ENCODE measurements around the gene DNMT3B. TPM values are rescaled to one million over a fixed set of nuclear protein-coding genes. Genes with fewer than 3 reads are reported as not detected.

Gene DNMT3B
- total and polyA plus RNA-seq, 4 experiments from 2014 or later = 0.16 to 0.47 (median 0.38) TPM; not detected in 1

- Mint-ChIP-seq H3K27ac (peak overlapping the region in 2 of 7 donors; percentile 29 to 58), H3K36me3 (no peaks in the 10 kb centered on the region), H3K4me1 (no peaks in the 10 kb centered on the region), H3K9me3 (no peaks in the 10 kb centered on the region), H3K4me3 (no peak overlapping the region), H3K27me3 (no peaks in the 10 kb centered on the region)
- no peaks in the 10 kb centered on the region for H3K9me3 ChIP-seq (ENCODE audit: control insufficient read depth in 1 of 2, low read length in 2 of 2)
- intact Hi-C loops (cut with micrococcal nuclease) = no loop called here
- no peaks in the 10 kb centered on the region for H3K36me3 ChIP-seq (ENCODE audit: insufficient read depth, low read length)
- H3K27ac ChIP-seq (ENCODE audit: low read depth, low read length) = no peak overlapping the region
- no peaks in the 10 kb centered on the region for H3K27me3 ChIP-seq (ENCODE audit: insufficient read depth, low read length)
- H3K4me3 ChIP-seq (ENCODE audit: low read length in 2 of 2) = no peak overlapping the region
- ChIA-PET POLR2A (ENCODE audit: partially characterized antibody) (no interaction called here), CTCF (ENCODE audit: partially characterized antibody) (no interaction called here)
- DNase-seq = no peak
- H3K4me1 ChIP-seq (ENCODE audit: insufficient read depth, low read length) = no peaks in the 10 kb centered on the region
These were observed 48.8 kb downstream of the DNMT3B start for GRCh38 chr20:32810941-32811340.

- CTCF ChIA-PET (ENCODE audit: partially characterized antibody) = no interaction called here
These were observed 49.7 kb downstream of the DNMT3B start for GRCh38 chr20:32811886-32812285.

GRCh38 chr20:32819992-32820697, 58.0 kb downstream of the DNMT3B start:
- Histone ChIP-seq H3K4me3 (ENCODE audit: low read length in 2 of 2) (peak overlapping the region; percentile 83 to 94), H3K36me3 (ENCODE audit: insufficient read depth, low read length) (no peaks in the 10 kb centered on the region), H3K9me3 (ENCODE audit: control insufficient read depth in 1 of 2, low read length in 2 of 2) (no peaks in the 10 kb centered on the region), H3K27ac (ENCODE audit: low read depth, low read length) (peak overlapping the region; percentile 90), H3K27me3 (ENCODE audit: insufficient read depth, low read length) (no peaks in the 10 kb centered on the region), H3K4me1 (ENCODE audit: insufficient read depth, low read length) (peaks cover 49% of the 10 kb centered on the region)
- ChIA-PET POLR2A (ENCODE audit: partially characterized antibody) (interaction anchor here (0.5 to 3.0 kb wide), 19 partner anchors 8 to 1770 kb away, joined by 3 to 38 read pairs (median 4); partner anchors contain the start of genes CBFA2T2, CHMP4B and COMMD7), CTCF (ENCODE audit: partially characterized antibody) (interaction anchor here (0.7 to 1.7 kb wide), 5 partner anchors 10 to 831 kb away, joined by 3 to 6 read pairs (median 3); no protein-coding TSS in a partner anchor)
- peak overlapping the region; percentile 96 to 99 (median 98) for H3K4me3 Mint-ChIP-seq
- intact Hi-C loops (cut with micrococcal nuclease) = loop anchor here (1.0 to 10.0 kb wide), 4 partner anchors 12 to 461 kb away; partner anchors contain the start of gene ASXL1
- H3K27me3 Mint-ChIP-seq = no peaks in the 10 kb centered on the region
- H3K36me3 Mint-ChIP-seq = peaks cover 0 to 15% of the 10 kb centered on the region in 2 donors
- DNase-seq = peak; percentile 85 to 93 (median 91)
- H3K27ac Mint-ChIP-seq = peak overlapping the region; percentile 98 to 100 (median 99)
- no peaks in the 10 kb centered on the region for H3K9me3 Mint-ChIP-seq
- H3K4me1 Mint-ChIP-seq = peaks cover 33 to 48% (median 39%) of the 10 kb centered on the region in 4 donors

More at GRCh38 chr20:32811886-32812285, 49.7 kb downstream of the DNMT3B start:
- no peaks in the 10 kb centered on the region for H3K4me1 Mint-ChIP-seq
- Histone ChIP-seq H3K36me3 (ENCODE audit: insufficient read depth, low read length) (no peaks in the 10 kb centered on the region), H3K4me1 (ENCODE audit: insufficient read depth, low read length) (no peaks in the 10 kb centered on the region), H3K9me3 (ENCODE audit: control insufficient read depth in 1 of 2, low read length in 2 of 2) (no peaks in the 10 kb centered on the region), H3K27me3 (ENCODE audit: insufficient read depth, low read length) (no peaks in the 10 kb centered on the region), H3K27ac (ENCODE audit: low read depth, low read length) (no peak overlapping the region), H3K4me3 (ENCODE audit: low read length in 2 of 2) (no peak overlapping the region)
- H3K9me3 Mint-ChIP-seq = no peaks in the 10 kb centered on the region
- no peak overlapping the region for H3K27ac Mint-ChIP-seq
- no peak for DNase-seq
- POLR2A ChIA-PET (ENCODE audit: partially characterized antibody) = no interaction called here
- no peaks in the 10 kb centered on the region for H3K36me3 Mint-ChIP-seq
- H3K27me3 Mint-ChIP-seq = no peaks in the 10 kb centered on the region
- intact Hi-C loops (cut with micrococcal nuclease) = no loop called here
- H3K4me3 Mint-ChIP-seq = no peak overlapping the region

- Histone ChIP-seq H3K9me3 (ENCODE audit: control insufficient read depth in 1 of 2, low read length in 2 of 2) (no peaks in the 10 kb centered on the region), H3K4me1 (ENCODE audit: insufficient read depth, low read length) (peaks cover 49% of the 10 kb centered on the region), H3K36me3 (ENCODE audit: insufficient read depth, low read length) (no peaks in the 10 kb centered on the region), H3K27me3 (ENCODE audit: insufficient read depth, low read length) (no peaks in the 10 kb centered on the region), H3K27ac (ENCODE audit: low read depth, low read length) (peak overlapping the region; percentile 90), H3K4me3 (ENCODE audit: low read length in 2 of 2) (peak overlapping the region; percentile 83 to 94)
- H3K36me3 Mint-ChIP-seq = peaks cover 0 to 19% of the 10 kb centered on the region in 2 donors
- peak overlapping the region; percentile 98 to 100 (median 99) for H3K27ac Mint-ChIP-seq
- no peaks in the 10 kb centered on the region for H3K27me3 Mint-ChIP-seq
- intact Hi-C loops (cut with micrococcal nuclease) = loop anchor here (1.0 to 10.0 kb wide), 3 partner anchors 11 to 154 kb away; no protein-coding TSS in a partner anchor
- CTCF ChIA-PET (ENCODE audit: partially characterized antibody) = interaction anchor here (0.7 to 2.1 kb wide), 3 partner anchors 9 to 831 kb away, joined by 3 to 8 read pairs (median 6); no protein-coding TSS in a partner anchor
- POLR2A ChIA-PET (ENCODE audit: partially characterized antibody) = interaction anchor here (0.7 to 3.0 kb wide), 13 partner anchors 8 to 1051 kb away, joined by 3 to 38 read pairs (median 4); partner anchors contain the start of gene COMMD7
- H3K9me3 Mint-ChIP-seq = no peaks in the 10 kb centered on the region
- H3K4me3 Mint-ChIP-seq = peak overlapping the region; percentile 96 to 99 (median 98)
- peak in 2 of 5 donors; percentile 9 to 36 for DNase-seq
- H3K4me1 Mint-ChIP-seq = peaks cover 37 to 54% (median 42%) of the 10 kb centered on the region in 4 donors
These were observed 58.7 kb downstream of the DNMT3B start for GRCh38 chr20:32820698-32821377.

GRCh38 chr20:32822225-32822624, 60.0 kb downstream of the DNMT3B start:
- H3K27ac Mint-ChIP-seq = peak overlapping the region in 6 of 7 donors; percentile 44 to 100 (median 99)
- H3K36me3 Mint-ChIP-seq = peaks cover 4 to 24% of the 10 kb centered on the region in 2 donors
- no peaks in the 10 kb centered on the region for H3K27me3 Mint-ChIP-seq
- H3K9me3 ChIP-seq (ENCODE audit: control insufficient read depth in 1 of 2, low read length in 2 of 2) = no peaks in the 10 kb centered on the region
- no peaks in the 10 kb centered on the region for H3K9me3 Mint-ChIP-seq
- H3K4me1 ChIP-seq (ENCODE audit: insufficient read depth, low read length) = peaks cover 49% of the 10 kb centered on the region
- POLR2A ChIA-PET (ENCODE audit: partially characterized antibody) = interaction anchor here (1.0 to 3.0 kb wide), 2 partner anchors 9 to 30 kb away, joined by 6 to 38 read pairs; no protein-coding TSS in a partner anchor
- H3K4me3 ChIP-seq (ENCODE audit: low read length in 2 of 2) = no peak overlapping the region
- no peaks in the 10 kb centered on the region for H3K27me3 ChIP-seq (ENCODE audit: insufficient read depth, low read length)
- H3K4me3 Mint-ChIP-seq = peak overlapping the region; percentile 2 to 99 (median 98)
- peaks cover 8% of the 10 kb centered on the region for H3K36me3 ChIP-seq (ENCODE audit: insufficient read depth, low read length)
- CTCF ChIA-PET (ENCODE audit: partially characterized antibody) = interaction anchor here (0.8 to 2.1 kb wide), 5 partner anchors 10 to 34 kb away, joined by 3 to 8 read pairs (median 4); no protein-coding TSS in a partner anchor
- peaks cover 39 to 61% (median 47%) of the 10 kb centered on the region in 4 donors for H3K4me1 Mint-ChIP-seq
- no peak overlapping the region for H3K27ac ChIP-seq (ENCODE audit: low read depth, low read length)
- intact Hi-C loops (cut with micrococcal nuclease) = loop anchor here (10.0 kb wide), 1 partner anchor 153 kb away; no protein-coding TSS in a partner anchor
- DNase-seq = no peak

- intact Hi-C loops (cut with micrococcal nuclease) = loop anchor here (10.0 kb wide), 1 partner anchor 152 kb away; no protein-coding TSS in a partner anchor
- DNase-seq = peak in 1 of 5 donors; percentile 41
- peak overlapping the region; percentile 33 for H3K27ac ChIP-seq (ENCODE audit: low read depth, low read length)
- ChIA-PET CTCF (ENCODE audit: partially characterized antibody) (interaction anchor here (1.2 to 1.5 kb wide), 2 partner anchors 10 to 33 kb away, joined by 3 to 4 read pairs; no protein-coding TSS in a partner anchor), POLR2A (ENCODE audit: partially characterized antibody) (no interaction called here)
- peaks cover 8 to 32% of the 10 kb centered on the region in 2 donors for H3K36me3 Mint-ChIP-seq
- no peaks in the 10 kb centered on the region for H3K27me3 ChIP-seq (ENCODE audit: insufficient read depth, low read length)
- H3K4me1 Mint-ChIP-seq = peaks cover 43 to 68% (median 53%) of the 10 kb centered on the region in 4 donors
- H3K4me3 Mint-ChIP-seq = peak overlapping the region in 7 of 8 donors; percentile 2 to 99 (median 37)
- peak overlapping the region; percentile 52 to 99 (median 87) for H3K27ac Mint-ChIP-seq
- H3K9me3 Mint-ChIP-seq = no peaks in the 10 kb centered on the region
- H3K36me3 ChIP-seq (ENCODE audit: insufficient read depth, low read length) = peaks cover 10% of the 10 kb centered on the region
- peaks cover 50% of the 10 kb centered on the region for H3K4me1 ChIP-seq (ENCODE audit: insufficient read depth, low read length)
- no peaks in the 10 kb centered on the region for H3K27me3 Mint-ChIP-seq
- no peak overlapping the region for H3K4me3 ChIP-seq (ENCODE audit: low read length in 2 of 2)
- no peaks in the 10 kb centered on the region for H3K9me3 ChIP-seq (ENCODE audit: control insufficient read depth in 1 of 2, low read length in 2 of 2)
These were observed 60.9 kb downstream of the DNMT3B start for GRCh38 chr20:32823078-32823477.

All from CD4-positive, alpha-beta memory T cell (primary cell).